ENCODE measurements around the gene APOBR.
"Not testable (repeated sequence)": the region's sequence is repeated elsewhere in the genome, so short reads cannot be mapped to it uniquely, and the experiment has no call there.

Gene APOBR

GRCh38 chr16:28528463-28528867 lies 34.0 kb downstream of the APOBR start:
- no peak for DNase-seq

- DNase-seq, result no peak
Measured at GRCh38 chr16:28529124-28529523, 34.7 kb downstream of the APOBR start.

GRCh38 chr16:28531777-28532744 lies 37.6 kb downstream of the APOBR start:
- no peak for DNase-seq

- DNase-seq, result no peak
Measured at GRCh38 chr16:28532940-28533647, 38.7 kb downstream of the APOBR start.

DNA sequence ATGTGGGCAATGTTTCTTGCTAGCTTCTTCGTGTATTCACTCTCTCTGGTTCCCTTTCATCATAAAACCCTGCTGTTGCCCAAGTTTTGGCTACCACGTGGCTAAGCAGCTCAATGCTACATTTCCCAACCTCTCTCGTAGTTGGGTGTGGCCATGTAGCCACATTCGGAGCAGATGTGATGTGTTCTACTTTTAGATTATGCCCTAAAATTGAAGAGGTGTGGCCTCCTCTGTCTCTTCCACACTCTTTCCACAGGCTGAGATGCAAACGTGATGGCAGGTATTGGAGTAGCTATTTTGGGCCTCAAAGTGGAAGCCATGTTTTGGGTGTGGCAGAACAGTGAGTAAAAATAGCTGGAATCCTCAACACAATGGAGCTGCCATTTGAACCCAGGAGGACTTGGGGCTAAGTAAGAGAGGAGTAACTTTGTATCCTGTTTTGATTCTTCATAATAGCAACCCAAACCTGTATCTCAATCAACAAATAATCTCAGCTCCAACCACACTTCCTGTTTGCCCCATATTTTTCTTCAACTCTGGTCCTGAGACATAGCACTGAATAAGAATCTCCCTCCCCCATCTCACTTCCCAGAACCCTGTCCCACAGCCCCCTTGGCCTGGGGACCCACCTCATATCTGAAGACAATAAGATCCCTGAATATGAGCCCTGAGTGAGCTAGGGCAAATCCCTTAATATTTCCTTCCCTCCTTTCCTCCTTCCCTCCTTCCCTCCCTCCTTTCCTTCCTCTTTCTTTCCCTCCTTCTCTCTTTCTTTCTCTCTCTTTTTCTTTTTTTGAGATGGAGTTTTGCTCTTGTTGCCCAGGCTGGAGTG lies 40.3 kb downstream of the APOBR start:
- no peak for DNase-seq

GRCh38 chr16:28537076-28537475 lies 42.6 kb downstream of the APOBR start:
- DNase-seq, result no peak

GRCh38 chr16:28537964-28538732 lies 43.7 kb downstream of the APOBR start:
- DNase-seq, result no peak

- no peak for DNase-seq
Measured at GRCh38 chr16:28538733-28539596, 44.5 kb downstream of the APOBR start, which contains the start of gene NUPR1. Gene NUPR1, minus strand, starts transcription at chr16:28538974. Its CDS starts 67 bp downstream, at chr16:28538907.

- no peak for DNase-seq
Measured at GRCh38 chr16:28540346-28540745, 45.9 kb downstream of the APOBR start.

GRCh38 chr16:28542646-28543045 lies 48.2 kb downstream of the APOBR start:
- DNase-seq, result no peak

DNA sequence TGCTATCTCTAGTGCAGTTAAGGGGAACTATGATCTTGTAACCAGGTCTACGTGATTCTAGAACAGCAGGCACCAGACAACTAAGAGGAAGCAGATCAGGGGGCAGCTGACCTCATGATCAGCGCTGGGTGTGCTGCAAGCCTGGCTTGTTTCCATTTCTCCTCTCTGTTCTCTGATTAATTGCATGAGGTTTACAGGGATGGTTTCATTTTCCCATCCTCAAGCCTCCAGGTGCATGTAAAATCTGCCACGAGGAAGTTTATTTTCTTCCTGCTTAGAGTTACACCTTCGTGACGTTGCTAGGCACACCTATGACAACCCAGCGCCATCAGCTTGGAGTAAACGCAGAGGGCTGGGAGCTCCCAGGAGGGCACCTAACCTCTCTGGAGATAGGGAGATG lies 48.6 kb downstream of the APOBR start:
- DNase-seq, result no peak

GRCh38 chr16:28544998-28545397 lies 50.6 kb downstream of the APOBR start:
- no peak for DNase-seq

- not testable (repeated sequence) for DNase-seq
Measured at GRCh38 chr16:28545964-28546363, 51.5 kb downstream of the APOBR start.

DNA sequence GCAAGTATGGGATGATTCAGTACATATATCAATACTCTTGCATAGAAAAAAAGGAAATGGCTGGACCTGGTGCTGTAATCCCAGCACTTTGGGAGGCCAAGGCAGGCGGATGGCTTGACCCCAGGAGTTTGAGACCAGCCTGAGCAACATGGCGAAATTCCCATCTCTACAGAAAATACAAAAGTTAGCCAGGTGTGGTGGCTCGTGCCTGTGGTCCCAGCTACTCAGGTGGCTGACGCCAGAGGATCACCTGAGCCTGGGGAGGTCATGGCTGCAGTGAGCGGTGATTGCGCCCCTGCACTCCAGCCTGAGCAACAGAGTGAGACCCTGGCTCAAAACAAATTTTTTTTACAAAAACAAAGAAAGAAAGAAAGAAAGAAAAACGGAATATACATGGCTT lies 52.2 kb downstream of the APOBR start:
- DNase-seq, result no peak

DNA sequence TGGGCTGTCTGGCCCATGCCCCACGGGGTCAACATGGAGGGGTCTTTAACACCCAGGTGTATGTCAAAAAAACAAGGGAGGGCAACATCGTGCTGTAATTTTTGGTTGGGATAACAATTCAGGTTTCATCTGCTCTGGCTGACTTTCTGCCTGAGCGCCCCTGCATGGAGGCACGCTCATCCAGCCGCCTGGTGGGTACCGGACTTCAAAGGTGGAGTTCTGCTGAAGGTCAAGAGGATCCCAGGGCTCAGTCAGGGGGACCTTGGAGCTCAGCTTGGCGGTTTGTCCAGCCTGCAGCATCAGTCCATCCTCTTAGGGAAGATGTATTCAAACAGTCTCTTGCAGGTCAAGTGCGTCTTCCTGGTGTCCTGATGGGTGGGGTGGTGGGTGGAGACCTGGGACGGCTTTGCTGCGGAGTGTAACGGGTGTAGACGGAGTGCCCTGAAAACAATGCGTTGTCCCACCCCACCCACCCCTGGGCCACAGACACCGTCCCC lies 53.9 kb downstream of the APOBR start:
- DNase-seq, result no peak

Measured in stimulated activated CD8-positive, alpha-beta memory T cell treated with anti-CD3 and anti-CD28 coated beads, Interleukin-4, amount 100 ng/mL, for 48 hours (primary cell).